Activated CD4-positive, alpha-beta T cell treated with anti-CD3 and anti-CD28 coated beads, Interleukin-2, amount 10 ng/mL, durations not matched to agents 7 days and 5 days (primary cell): Measurements from ENCODE around the gene TMEM169. TPM values are rescaled to one million over a fixed set of nuclear protein-coding genes. Genes with fewer than 3 reads are reported as not detected.
A peak's percentile ranks its signal among the peaks of the same experiment; 100 is the strongest.

Experiments used
- CTCF ChIA-PET: fragments of 350-600 bp; sonication (Branson Sonifier 250); formaldehyde crosslinking; loops from one replicate; lab custom pipeline; 2021; ENCODE audit warnings: antibody characterized with exemption; lab: Charles Lee
- POLR2A ChIA-PET: fragments of 350-600 bp; sonication (Branson Sonifier 250); formaldehyde crosslinking; loops from one replicate; lab custom pipeline; 2021; ENCODE audit warnings: antibody characterized with exemption; lab: Charles Lee
- DNase-seq: peaks from one replicate; pipeline ENCODE4 v3.0.0-alpha.2; 2020
- H3K27ac Mint-ChIP-seq: one replicate; pipeline ENCODE4 v1.8.0; 2021; ENCODE audit warnings: mild to moderate bottlenecking, moderate library complexity, mixed read lengths
- H3K27me3 Mint-ChIP-seq: one replicate; pipeline ENCODE4 v1.8.0; 2021; ENCODE audit warnings: mixed read lengths
- H3K36me3 Mint-ChIP-seq: one replicate; pipeline ENCODE4 v1.8.0; 2021; ENCODE audit warnings: low read depth, mixed read lengths
- H3K4me1 Mint-ChIP-seq: one replicate; pipeline ENCODE4 v1.8.0; 2021; ENCODE audit warnings: mixed read lengths
- H3K4me3 Mint-ChIP-seq: one replicate; pipeline ENCODE4 v1.8.0; 2021; ENCODE audit warnings: mild to moderate bottlenecking, moderate library complexity, mixed read lengths
- H3K9me3 Mint-ChIP-seq: one replicate; pipeline ENCODE4 v1.8.0; 2021; ENCODE audit warnings: mixed read lengths
- total RNA-seq, 2 experiments: library from RNA; stranded (reverse); gene quantifications; one replicate each; pipeline ENCODE4 v1.2.3, GENCODE V29; 2021

TMEM169 gene
- total RNA-seq, 2 experiments from 2014 or later: 2.6 to 3.0 TPM

- no peaks in the 10 kb centered on the region for H3K27me3 Mint-ChIP-seq
- ChIA-PET CTCF (interaction anchor here (1.5 kb wide), 1 partner anchor 20 kb away, joined by 3 read pairs; no protein-coding TSS in a partner anchor), POLR2A (no interaction called here)
- DNase-seq: no peak
- H3K9me3 Mint-ChIP-seq: peaks cover 3% of the 10 kb centered on the region
- peaks cover 12% of the 10 kb centered on the region for H3K36me3 Mint-ChIP-seq
- H3K4me1 Mint-ChIP-seq: peaks cover 22% of the 10 kb centered on the region
- no peak overlapping the region for H3K4me3 Mint-ChIP-seq
- H3K27ac Mint-ChIP-seq: no peak overlapping the region
Measured at GRCh38 chr2:216090369-216090786, 8.7 kb downstream of the TMEM169 start.

GRCh38 chr2:216092646-216093045 lies 10.9 kb downstream of the TMEM169 start:
- DNase-seq: no peak
- H3K4me3 Mint-ChIP-seq: no peak overlapping the region
- ChIA-PET POLR2A (no interaction called here), CTCF (interaction anchor here (2.0 to 2.8 kb wide), 2 partner anchors 11 to 59 kb away, joined by 6 to 16 read pairs; no protein-coding TSS in a partner anchor)
- no peak overlapping the region for H3K27ac Mint-ChIP-seq
- H3K4me1 Mint-ChIP-seq: peaks cover 16% of the 10 kb centered on the region
- H3K9me3 Mint-ChIP-seq: peaks cover 3% of the 10 kb centered on the region
- H3K27me3 Mint-ChIP-seq: no peaks in the 10 kb centered on the region
- H3K36me3 Mint-ChIP-seq: peaks cover 8% of the 10 kb centered on the region

- H3K4me3 Mint-ChIP-seq: no peak overlapping the region
- H3K36me3 Mint-ChIP-seq: peaks cover 5% of the 10 kb centered on the region
- ChIA-PET POLR2A (no interaction called here), CTCF (interaction anchor here (0.7 to 2.0 kb wide), 6 partner anchors 11 to 319 kb away, joined by 3 to 9 read pairs (median 4); no protein-coding TSS in a partner anchor)
- no peaks in the 10 kb centered on the region for H3K27me3 Mint-ChIP-seq
- no peak for DNase-seq
- H3K27ac Mint-ChIP-seq: no peak overlapping the region
- H3K4me1 Mint-ChIP-seq: peaks cover 10% of the 10 kb centered on the region
- H3K9me3 Mint-ChIP-seq: no peaks in the 10 kb centered on the region
Measured at GRCh38 chr2:216094701-216095100, 13.0 kb downstream of the TMEM169 start.

GRCh38 chr2:216098421-216099334 lies 17.0 kb downstream of the TMEM169 start:
- no peak overlapping the region for H3K27ac Mint-ChIP-seq
- no peak overlapping the region for H3K4me3 Mint-ChIP-seq
- peaks cover 4% of the 10 kb centered on the region for H3K36me3 Mint-ChIP-seq
- ChIA-PET POLR2A (no interaction called here), CTCF (no interaction called here)
- H3K9me3 Mint-ChIP-seq: no peaks in the 10 kb centered on the region
- no peaks in the 10 kb centered on the region for H3K27me3 Mint-ChIP-seq
- no peak for DNase-seq
- H3K4me1 Mint-ChIP-seq: peaks cover 5% of the 10 kb centered on the region

- peaks cover 10% of the 10 kb centered on the region for H3K4me1 Mint-ChIP-seq
- peaks cover 5% of the 10 kb centered on the region for H3K36me3 Mint-ChIP-seq
- CTCF ChIA-PET: interaction anchor here (0.6 kb wide), 1 partner anchor 306 kb away, joined by 3 read pairs; no protein-coding TSS in a partner anchor
- no peaks in the 10 kb centered on the region for H3K27me3 Mint-ChIP-seq
- no peaks in the 10 kb centered on the region for H3K9me3 Mint-ChIP-seq
- POLR2A ChIA-PET: no interaction called here
- DNase-seq: no peak
- no peak overlapping the region for H3K27ac Mint-ChIP-seq
- H3K4me3 Mint-ChIP-seq: no peak overlapping the region
Measured at GRCh38 chr2:216101109-216101508, 19.4 kb downstream of the TMEM169 start.

DNA sequence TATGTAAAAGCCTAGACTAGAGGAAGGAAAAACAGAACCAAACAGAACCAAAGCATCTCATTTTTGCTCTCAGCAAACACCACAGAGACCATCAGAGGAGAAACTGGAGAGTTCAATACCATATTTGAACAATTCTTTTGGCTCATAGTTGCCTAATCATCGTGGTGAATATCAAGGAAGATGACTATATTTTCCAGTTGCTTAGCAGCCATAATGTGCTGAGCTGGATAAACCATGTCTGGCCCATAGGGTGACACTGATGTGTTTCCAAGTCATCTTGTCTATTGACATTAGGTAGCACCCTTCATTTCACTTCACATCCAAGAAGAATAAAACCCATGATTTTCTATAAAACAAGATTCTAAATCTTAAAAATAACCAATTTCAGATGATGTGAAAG lies 21.5 kb downstream of the TMEM169 start:
- peaks cover 18% of the 10 kb centered on the region for H3K4me1 Mint-ChIP-seq
- ChIA-PET POLR2A (no interaction called here), CTCF (interaction anchor here (0.6 to 3.5 kb wide), 4 partner anchors 11 to 202 kb away, joined by 3 to 16 read pairs (median 4); no protein-coding TSS in a partner anchor)
- H3K27ac Mint-ChIP-seq: no peak overlapping the region
- H3K36me3 Mint-ChIP-seq: peaks cover 5% of the 10 kb centered on the region
- no peaks in the 10 kb centered on the region for H3K9me3 Mint-ChIP-seq
- H3K4me3 Mint-ChIP-seq: no peak overlapping the region
- DNase-seq: no peak
- no peaks in the 10 kb centered on the region for H3K27me3 Mint-ChIP-seq

GRCh38 chr2:216104691-216105090 lies 23.0 kb downstream of the TMEM169 start:
- ChIA-PET POLR2A (no interaction called here), CTCF (interaction anchor here (1.9 to 3.5 kb wide), 2 partner anchors 10 to 12 kb away, joined by 5 to 16 read pairs; no protein-coding TSS in a partner anchor)
- no peak for DNase-seq
- H3K27me3 Mint-ChIP-seq: no peaks in the 10 kb centered on the region
- peaks cover 9% of the 10 kb centered on the region for H3K36me3 Mint-ChIP-seq
- H3K4me3 Mint-ChIP-seq: no peak overlapping the region
- H3K27ac Mint-ChIP-seq: no peak overlapping the region
- peaks cover 25% of the 10 kb centered on the region for H3K4me1 Mint-ChIP-seq
- H3K9me3 Mint-ChIP-seq: no peaks in the 10 kb centered on the region

DNA sequence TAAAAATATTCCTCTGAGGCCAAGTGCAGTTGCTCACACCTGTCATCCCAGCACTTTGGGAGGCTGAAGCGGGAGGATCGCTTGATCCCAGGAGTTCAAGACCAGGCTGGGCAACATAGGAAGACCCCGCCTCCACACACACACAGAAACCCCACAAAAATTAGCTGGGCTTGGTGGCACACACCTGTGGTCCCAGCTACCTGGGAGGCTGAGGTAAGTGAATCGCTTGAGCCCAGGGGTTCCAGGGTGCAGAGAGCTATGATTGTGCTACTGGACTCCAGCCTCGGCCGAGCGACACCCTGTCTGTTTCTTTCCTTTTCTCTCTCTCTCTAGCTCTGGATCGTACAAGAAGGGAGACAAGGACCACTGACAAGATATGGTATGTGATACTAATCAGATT lies 25.6 kb downstream of the TMEM169 start:
- CTCF ChIA-PET: interaction anchor here (1.2 kb wide), 1 partner anchor 25 kb away, joined by 4 read pairs; the partner anchor contains the start of genes PECR and TMEM169
- H3K36me3 Mint-ChIP-seq: peaks cover 30% of the 10 kb centered on the region

GRCh38 chr2:216107760-216108159 lies 26.0 kb downstream of the TMEM169 start:
- peaks cover 46% of the 10 kb centered on the region for H3K4me1 Mint-ChIP-seq
- H3K9me3 Mint-ChIP-seq: no peaks in the 10 kb centered on the region
- peak overlapping the region; percentile 38 for H3K27ac Mint-ChIP-seq
- DNase-seq: no peak
- peaks cover 35% of the 10 kb centered on the region for H3K36me3 Mint-ChIP-seq
- no peak overlapping the region for H3K4me3 Mint-ChIP-seq
- CTCF ChIA-PET: interaction anchor here (1.2 to 1.3 kb wide), 2 partner anchors 14 to 26 kb away, joined by 4 read pairs; partner anchors contain the start of genes PECR and TMEM169
- POLR2A ChIA-PET: no interaction called here
- no peaks in the 10 kb centered on the region for H3K27me3 Mint-ChIP-seq

More for the DNA sequence above, 25.6 kb downstream of the TMEM169 start:
- POLR2A ChIA-PET: no interaction called here
- Mint-ChIP-seq H3K9me3 (no peaks in the 10 kb centered on the region), H3K4me1 (peaks cover 41% of the 10 kb centered on the region), H3K4me3 (no peak overlapping the region), H3K27me3 (no peaks in the 10 kb centered on the region), H3K27ac (no peak overlapping the region)
- no peak for DNase-seq

GRCh38 chr2:216108310-216108966 lies 26.7 kb downstream of the TMEM169 start:
- H3K9me3 Mint-ChIP-seq: no peaks in the 10 kb centered on the region
- H3K4me1 Mint-ChIP-seq: peaks cover 53% of the 10 kb centered on the region
- ChIA-PET CTCF (interaction anchor here (1.3 to 2.9 kb wide), 3 partner anchors 11 to 85 kb away, joined by 3 to 19 read pairs (median 4); no protein-coding TSS in a partner anchor), POLR2A (interaction anchor here (0.5 to 1.2 kb wide), 2 partner anchors 24 to 301 kb away, joined by 3 to 5 read pairs; no protein-coding TSS in a partner anchor)
- H3K27me3 Mint-ChIP-seq: no peaks in the 10 kb centered on the region
- H3K27ac Mint-ChIP-seq: peak overlapping the region; percentile 77
- peak overlapping the region; percentile 99 for H3K4me3 Mint-ChIP-seq
- peaks cover 41% of the 10 kb centered on the region for H3K36me3 Mint-ChIP-seq
- DNase-seq: no peak

DNA sequence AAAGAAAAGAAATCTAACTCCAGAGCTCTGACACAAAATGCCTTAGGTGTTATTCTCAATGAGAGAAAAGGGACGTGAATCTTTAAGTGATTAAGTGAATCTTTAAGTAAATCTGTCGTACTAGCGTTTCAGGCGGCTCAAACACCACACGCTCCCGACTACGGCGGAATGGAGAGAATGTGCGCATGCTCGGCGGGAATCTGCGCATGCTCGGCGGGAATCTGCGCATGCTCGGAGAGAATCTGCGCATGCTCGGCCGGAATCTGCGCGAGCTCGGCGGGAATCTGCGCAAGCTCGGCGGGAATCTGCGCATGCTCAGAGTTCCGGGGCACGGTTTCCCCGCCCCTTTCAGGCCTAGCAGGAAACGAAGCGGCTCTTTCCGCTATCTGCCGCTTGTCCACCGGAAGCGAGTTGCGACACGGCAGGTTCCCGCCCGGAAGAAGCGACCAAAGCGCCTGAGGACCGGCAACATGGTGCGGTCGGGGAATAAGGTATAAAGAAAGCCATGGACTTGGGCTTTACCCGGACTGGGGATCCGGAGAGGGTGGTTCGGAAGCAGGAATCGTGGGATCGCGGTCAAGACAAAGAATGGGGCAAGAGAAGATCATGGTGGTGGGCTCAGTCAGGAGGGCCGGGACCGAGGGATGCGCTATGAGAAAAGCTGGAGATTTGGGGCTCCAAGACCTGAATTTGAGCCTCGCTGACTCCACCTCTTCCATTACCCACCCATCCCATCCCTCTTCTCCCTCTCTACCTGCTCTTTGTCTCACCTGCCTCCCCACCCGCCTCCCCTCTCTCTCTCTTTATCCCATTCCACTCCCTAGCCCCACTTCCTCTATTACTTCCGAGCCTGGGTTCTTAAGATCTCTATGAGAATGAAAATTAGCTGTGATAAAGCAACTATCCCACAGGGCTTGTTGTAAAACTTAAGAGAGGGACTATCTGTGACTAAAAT lies 27.5 kb downstream of the TMEM169 start, which contains the start of gene XRCC5:
TSS of gene XRCC5 (plus strand) at position 382 of the 955 bp plus-strand sequence. CDS start at position 471, 89 bp downstream.
- CTCF ChIA-PET: interaction anchor here (0.7 to 2.9 kb wide), 11 partner anchors 10 to 307 kb away, joined by 3 to 19 read pairs (median 4); partner anchors contain the start of genes PECR and TMEM169
- peaks cover 59% of the 10 kb centered on the region for H3K4me1 Mint-ChIP-seq
- POLR2A ChIA-PET: interaction anchor here (0.5 to 1.2 kb wide), 4 partner anchors 25 to 300 kb away, joined by 3 to 5 read pairs (median 4); no protein-coding TSS in a partner anchor
- peak within 1 kb of the TSS; percentile 99 for H3K4me3 Mint-ChIP-seq
- H3K36me3 Mint-ChIP-seq: peaks cover 47% of the 10 kb centered on the region
- H3K9me3 Mint-ChIP-seq: no peaks in the 10 kb centered on the region
- DNase-seq: peak; percentile 97
- peak within 1 kb of the TSS; percentile 98 for H3K27ac Mint-ChIP-seq
- no peaks in the 10 kb centered on the region for H3K27me3 Mint-ChIP-seq
